Upper lobe of left lung (tissue), 6 donors: Measurements from ENCODE around the gene PAK3. TPM values are rescaled to one million over a fixed set of nuclear protein-coding genes. Genes with fewer than 3 reads are reported as not detected.

Experiments used
- ATAC-seq, 2 donors: fragments of 200-7000 bp; cut with Tn5 transposase; one replicate each; pipeline ENCODE4 v1.9.1; 2022; ENCODE audit warnings: mild to moderate bottlenecking in 2 of 2, moderate library complexity in 2 of 2; ENCODE audit not compliant: low FRiP score in 2 of 2
- DNase-seq, 2 donors: peaks; one replicate each; pipeline ENCODE4 v3.0.0-alpha.2; 2019 to 2020
- H3K27ac ChIP-seq, 4 donors: fragments of 200-600 bp; sonication (generic); one replicate each; pipeline ENCODE4 v1.5.1; 2016 to 2019
- H3K27me3 ChIP-seq, 4 donors: fragments of 200-600 bp; sonication (generic); one replicate each; pipeline ENCODE4 v1.5.1; 2017 to 2019
- H3K36me3 ChIP-seq, 4 donors: fragments of 200-600 bp; sonication (generic); one replicate each; pipeline ENCODE4 v1.5.1; 2016 to 2019
- H3K4me1 ChIP-seq, 4 donors: fragments of 200-600 bp; sonication (generic); one replicate each; pipeline ENCODE4 v1.5.1; 2018 to 2019
- H3K4me3 ChIP-seq, 4 donors: fragments of 200-600 bp; sonication (generic); one replicate each; pipeline ENCODE4 v1.5.1; 2017 to 2019; ENCODE audit warnings: mild to moderate bottlenecking in 2 of 4, moderate library complexity in 1 of 4
- H3K9me3 ChIP-seq, 4 donors: fragments of 200-600 bp; sonication (generic); one replicate each; pipeline ENCODE4 v1.5.1; 2018 to 2019
- CTCF ChIP-seq, 6 experiments: fragments of 450-650 bp in 4 of 6; fragments of 200-600 bp in 2 of 6; sonication (generic) in 2 of 6; IDR thresholded peaks; one replicate each; pipeline ENCODE4 v1.5.1; 2016 to 2019; ENCODE audit warnings: antibody characterized with exemption in 6 of 6
- EP300 ChIP-seq, 4 donors: sonication (generic); formaldehyde crosslinking; IDR thresholded peaks; one replicate each; pipeline ENCODE4 v1.5.1; 2017; ENCODE audit warnings: antibody characterized with exemption in 4 of 4, control low read depth in 2 of 4
- POLR2A ChIP-seq, 4 donors: fragments of 450-650 bp; IDR thresholded peaks; one replicate each; pipeline ENCODE4 v1.5.1; 2016 to 2017; ENCODE audit warnings: antibody characterized with exemption in 4 of 4, mild to moderate bottlenecking in 2 of 4
- POLR2AphosphoS5 ChIP-seq, 2 donors: sonication (generic); formaldehyde crosslinking; IDR thresholded peaks; one replicate each; pipeline ENCODE4 v1.5.1; 2017; ENCODE audit warnings: antibody characterized with exemption in 2 of 2
- WGBS, 2 donors: methylation state at CpG; one replicate each; pipeline ENCODE4 v1.1.5; 2017 to 2018; 5-methylcytosine and 5-hydroxymethylcytosine counted together
- total RNA-seq, 6 donors: library from RNA; depleted of rRNA in 4 of 6; stranded (reverse); fragments of >200 nt in 4 of 6; gene quantifications; one replicate each; pipeline versions ENCODE4 v1.1.0 to v1.2.1, GENCODE V29; 2016 to 2021
- donor health status: DM: no; HTN: no; CAD: no; lungs with moderate emphysema.
- donor health status: DM: no; HTN: yes; CAD: no; lungs with severe emphysema.

Gene PAK3
- total RNA-seq, 6 donors from 2014 or later, result 1.1 to 1.6 (median 1.3) TPM; not detected in 1

- no peak overlapping the region for H3K4me3 ChIP-seq
- no peaks in the 10 kb centered on the region for H3K27me3 ChIP-seq
- 70 to 100% methylated on average over 1 of the region's 1 CpG for WGBS, 2 donors
These were observed 20.7 kb downstream of the PAK3 start for GRCh38 chrX:111116666-111117065.

GRCh38 chrX:111119341-111119740 lies 23.4 kb downstream of the PAK3 start:
- Histone ChIP-seq H3K36me3 (no peaks in the 10 kb centered on the region), H3K9me3 (no peaks in the 10 kb centered on the region), H3K27me3 (no peaks in the 10 kb centered on the region), H3K4me3 (no peak overlapping the region), H3K27ac (no peak overlapping the region), H3K4me1 (no peaks in the 10 kb centered on the region)
- ATAC-seq (no peak), DNase-seq (no peak)
- WGBS, 2 donors, result 73 to 75% methylated on average over 2 of the region's 2 CpGs
- TF ChIP-seq POLR2AphosphoS5 (IDR thresholded peaks at IDR 0.05) (no peak), CTCF (IDR thresholded peaks at IDR 0.05) (no peak), EP300 (IDR thresholded peaks at IDR 0.05) (no peak), POLR2A (IDR thresholded peaks at IDR 0.05) (no peak)

More at GRCh38 chrX:111116666-111117065, 20.7 kb downstream of the PAK3 start:
- no peak for DNase-seq
- Histone ChIP-seq H3K9me3 (no peaks in the 10 kb centered on the region), H3K27ac (no peak overlapping the region), H3K4me1 (no peaks in the 10 kb centered on the region), H3K36me3 (no peaks in the 10 kb centered on the region)
- ATAC-seq, result no peak
- TF ChIP-seq EP300 (IDR thresholded peaks at IDR 0.05) (no peak), CTCF (IDR thresholded peaks at IDR 0.05) (no peak), POLR2AphosphoS5 (IDR thresholded peaks at IDR 0.05) (no peak), POLR2A (IDR thresholded peaks at IDR 0.05) (no peak)

DNA sequence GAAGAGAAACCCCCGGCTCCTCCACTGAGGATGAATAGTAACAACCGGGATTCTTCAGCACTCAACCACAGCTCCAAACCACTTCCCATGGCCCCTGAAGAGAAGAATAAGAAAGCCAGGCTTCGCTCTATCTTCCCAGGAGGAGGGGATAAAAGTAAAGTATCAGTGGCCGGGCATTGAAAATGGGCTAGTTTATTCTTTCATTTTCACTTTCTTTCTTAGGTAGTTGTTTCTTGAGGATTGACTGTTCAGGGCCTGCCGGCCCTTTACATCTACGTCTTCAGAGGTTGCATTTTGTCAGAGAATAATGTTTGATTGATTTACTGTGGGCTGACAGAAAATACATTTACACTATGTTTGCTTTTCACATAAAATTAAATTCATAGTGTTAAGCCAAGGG lies 27.1 kb downstream of the PAK3 start:
- H3K4me3 ChIP-seq, result no peak overlapping the region
- no peak overlapping the region for H3K27ac ChIP-seq
- ATAC-seq (no peak), DNase-seq (no peak)
- H3K36me3 ChIP-seq, result no peaks in the 10 kb centered on the region
- H3K27me3 ChIP-seq, result no peaks in the 10 kb centered on the region
- TF ChIP-seq POLR2AphosphoS5 (IDR thresholded peaks at IDR 0.05) (no peak), EP300 (IDR thresholded peaks at IDR 0.05) (no peak), POLR2A (IDR thresholded peaks at IDR 0.05) (no peak), CTCF (IDR thresholded peaks at IDR 0.05) (no peak)
- 56 to 83% methylated on average over 6 of the region's 6 CpGs for WGBS, 2 donors
- no peaks in the 10 kb centered on the region for H3K9me3 ChIP-seq
- H3K4me1 ChIP-seq, result no peaks in the 10 kb centered on the region

- DNase-seq, result no peak
- 58 to 81% methylated on average over 2 of the region's 2 CpGs for WGBS, 2 donors
- Histone ChIP-seq H3K4me3 (no peak overlapping the region), H3K9me3 (no peaks in the 10 kb centered on the region), H3K4me1 (no peaks in the 10 kb centered on the region), H3K36me3 (no peaks in the 10 kb centered on the region), H3K27me3 (no peaks in the 10 kb centered on the region), H3K27ac (no peak overlapping the region)
- no peak for ATAC-seq
- TF ChIP-seq POLR2AphosphoS5 (IDR thresholded peaks at IDR 0.05), result no peak
These were observed 27.7 kb downstream of the PAK3 start for GRCh38 chrX:111123606-111124179.

DNA sequence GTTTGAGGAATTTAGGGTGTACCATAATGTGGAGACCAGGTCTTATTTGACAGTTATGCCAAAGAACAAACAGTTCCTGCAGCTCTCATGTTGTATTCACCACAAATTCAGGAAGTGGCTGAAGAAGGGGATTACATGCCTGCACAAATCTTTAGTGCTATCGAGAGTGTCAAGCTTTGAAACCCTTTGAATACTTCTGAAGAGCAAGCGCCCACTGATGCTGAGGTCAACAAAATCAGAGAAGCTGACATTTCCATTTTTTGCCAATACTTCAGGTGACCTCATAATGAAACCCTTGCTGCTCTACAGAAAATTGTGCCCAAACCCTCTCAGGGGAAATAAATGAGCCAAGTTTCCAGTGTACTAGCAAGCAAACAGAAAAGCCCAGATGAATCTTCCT lies 28.4 kb downstream of the PAK3 start:
- H3K9me3 ChIP-seq, result no peaks in the 10 kb centered on the region
- no peak for TF ChIP-seq POLR2AphosphoS5 (IDR thresholded peaks at IDR 0.05)
- TF ChIP-seq POLR2A (IDR thresholded peaks at IDR 0.05), result no peak
- TF ChIP-seq EP300 (IDR thresholded peaks at IDR 0.05), result no peak
- TF ChIP-seq CTCF (IDR thresholded peaks at IDR 0.05), result no peak
- no peak for DNase-seq
- no peaks in the 10 kb centered on the region for H3K36me3 ChIP-seq
- H3K27ac ChIP-seq, result no peak overlapping the region
- no peak for ATAC-seq
- H3K4me1 ChIP-seq, result no peaks in the 10 kb centered on the region
- H3K27me3 ChIP-seq, result no peaks in the 10 kb centered on the region
- no peak overlapping the region for H3K4me3 ChIP-seq
- WGBS, 2 donors, result 40 to 64% methylated on average over 2 of the region's 2 CpGs
